GM12891 (cell line): ENCODE results near the gene ORAI1.

Source experiments
- POLR2A ChIP-seq: IDR thresholded peaks from 2 replicates; pipeline ENCODE4 v1.6.1; 2011; ENCODE audit warnings: low read depth, low read length, control low read depth
- SPI1 ChIP-seq: IDR thresholded peaks from 2 replicates; pipeline ENCODE4 v1.6.1; 2011; ENCODE audit warnings: low read depth, low read length, control low read depth
- TAF1 ChIP-seq: IDR thresholded peaks from 2 replicates; pipeline ENCODE4 v1.6.1; 2011; ENCODE audit warnings: low read depth, low read length, control low read depth

GRCh38 chr12:121678305-121678704, 52.0 kb downstream of the ORAI1 start:
- TF ChIP-seq POLR2A (no peak), TAF1 (no peak), SPI1 (no peak)
